AG09319 (cell line): ENCODE measurements around the gene ARHGAP12.
A peak's percentile ranks its signal among the peaks of the same experiment; 100 is the strongest.

ENCODE experiments used
- DNase-seq: peaks from one replicate; pipeline ENCODE4 v3.0.0-alpha.2; 2010; ENCODE audit warnings: low read depth; ENCODE audit errors: extremely low read depth
- CTCF ChIP-seq: IDR thresholded peaks from 2 replicates; pipeline ENCODE4 v1.5.1; 2011; ENCODE audit warnings: low read depth, mild to moderate bottlenecking, inconsistent platforms, low read length, moderate library complexity

Gene ARHGAP12

GRCh38 chr10:31929261-31930022, 811 bp upstream of the ARHGAP12 start:
- no peak for DNase-seq

GRCh38 chr10:31927884-31928548, 615 bp downstream of the ARHGAP12 start:
- DNase-seq = no peak
- TF ChIP-seq CTCF = peak; percentile 31

More at GRCh38 chr10:31929261-31930022, 811 bp upstream of the ARHGAP12 start:
- TF ChIP-seq CTCF = no peak

DNA sequence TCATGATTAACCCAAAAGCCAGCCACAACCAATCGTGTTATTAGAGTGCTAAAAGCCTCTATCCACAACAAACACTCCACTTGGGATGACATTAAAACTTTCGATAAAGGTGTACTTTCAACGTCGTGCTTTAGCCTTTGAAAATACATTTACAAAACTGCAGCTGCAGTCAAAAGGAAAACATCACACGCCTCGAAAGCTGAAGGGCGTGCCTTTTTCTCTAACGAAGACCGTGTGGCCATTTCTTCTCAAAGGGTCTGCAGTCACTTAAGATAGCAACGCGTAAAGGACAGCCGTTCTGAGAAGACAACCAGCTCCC, 1.1 kb downstream of the ARHGAP12 start:
- TF ChIP-seq CTCF = no peak
- no peak for DNase-seq

GRCh38 chr10:31926765-31927564, 1.7 kb downstream of the ARHGAP12 start:
- DNase-seq = no peak
- no peak for TF ChIP-seq CTCF

DNA sequence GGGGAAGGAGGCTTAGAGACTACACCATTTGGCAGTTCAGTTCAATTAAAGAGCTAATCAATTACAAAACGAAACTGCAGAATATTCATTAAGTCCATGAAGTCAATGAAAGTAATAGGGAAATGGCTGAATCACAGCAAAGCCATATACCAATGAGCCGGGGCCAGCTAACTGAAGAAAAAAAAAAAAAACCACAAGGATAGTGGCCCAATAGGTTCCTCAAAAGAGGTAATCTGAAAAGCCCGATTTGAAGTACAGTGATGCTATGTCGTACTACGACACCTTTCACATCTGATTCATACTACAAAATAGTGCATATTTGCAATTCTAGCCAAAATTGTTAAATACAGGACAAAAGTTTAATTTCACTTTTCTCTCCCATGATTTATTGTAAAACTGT, 2.5 kb downstream of the ARHGAP12 start:
- no peak for TF ChIP-seq CTCF
- DNase-seq = no peak

DNA sequence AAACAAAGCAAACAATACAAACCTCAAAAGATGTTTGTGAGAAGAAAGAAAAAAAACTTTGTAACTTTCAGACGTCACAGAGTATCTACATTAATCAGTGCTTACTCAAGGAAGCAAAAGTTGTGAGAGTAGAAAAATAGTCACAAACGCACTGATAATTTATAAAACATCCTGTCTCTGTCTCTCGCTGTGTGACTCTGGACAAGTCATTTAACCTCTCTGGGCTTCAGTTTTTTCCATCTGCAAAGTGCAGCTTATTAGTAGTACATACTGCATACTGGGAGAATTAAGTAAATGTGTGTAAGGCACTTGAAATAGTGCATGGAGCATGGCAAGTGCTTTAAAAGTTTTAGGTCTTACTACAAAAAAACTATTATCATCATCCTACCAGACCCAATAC, 3.8 kb downstream of the ARHGAP12 start:
- TF ChIP-seq CTCF = no peak
- no peak for DNase-seq

- DNase-seq = no peak
- no peak for TF ChIP-seq CTCF
These were observed 5.2 kb downstream of the ARHGAP12 start for GRCh38 chr10:31923389-31923788.
